Activated CD4-positive, CD25-positive, alpha-beta regulatory T cell treated with anti-CD3 and anti-CD28 coated beads, Interleukin-2, amount 50 U/mL, for 72 hours (primary cell): ENCODE measurements around the gene PPIL1.
"Not testable (repeated sequence)": the region's sequence is repeated elsewhere in the genome, so short reads cannot be mapped to it uniquely, and the experiment has no call there.

ENCODE experiments used
- DNase-seq: peaks from one replicate; pipeline ENCODE4 v3.0.0; 2021

PPIL1 gene

GRCh38 chr6:36813047-36813446 lies 61.6 kb downstream of the PPIL1 start:
- DNase-seq = not testable (repeated sequence)

DNA sequence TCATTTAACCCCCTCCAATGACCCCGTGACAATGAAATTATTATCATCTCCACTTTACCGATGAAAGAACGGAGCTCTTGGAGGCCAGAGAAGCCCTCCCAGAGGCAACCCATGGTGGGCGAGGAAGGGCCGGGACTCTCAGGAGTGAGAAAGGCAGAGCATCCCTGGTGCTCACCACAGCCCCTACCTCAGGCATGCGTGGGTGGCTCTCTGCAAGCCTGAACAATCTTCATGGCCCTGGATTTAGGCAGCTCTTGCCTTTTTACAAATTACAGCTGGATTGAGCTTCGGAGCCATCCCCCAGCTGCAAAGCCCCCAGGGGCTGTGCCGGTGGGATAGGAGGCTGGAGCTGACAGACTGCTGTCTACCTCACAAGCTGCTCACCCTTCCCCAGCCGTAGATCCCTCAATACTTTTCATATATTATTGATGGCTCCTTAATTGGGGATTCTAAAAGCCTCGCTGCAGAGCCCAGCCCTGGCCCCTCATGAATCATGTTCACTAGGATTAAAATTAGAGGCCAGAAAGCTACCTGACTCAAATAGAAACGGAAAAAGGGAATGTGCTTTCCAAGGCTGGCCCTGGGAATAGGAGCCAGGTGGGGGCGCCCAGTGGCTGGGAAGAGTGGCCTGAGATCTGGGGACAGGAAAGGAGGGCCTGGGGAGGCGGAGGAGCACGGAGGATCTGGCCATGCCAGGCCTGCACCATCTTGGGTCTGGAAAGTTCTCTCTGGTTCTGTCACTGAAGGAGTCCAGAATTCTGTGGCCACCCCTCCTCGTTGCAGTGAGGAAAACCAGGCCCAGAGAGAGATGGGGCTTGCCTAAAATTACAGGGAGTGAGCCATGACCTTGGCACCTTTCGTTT lies 64.4 kb downstream of the PPIL1 start:
- DNase-seq = no peak

- no peak for DNase-seq
These were observed 65.4 kb downstream of the PPIL1 start for GRCh38 chr6:36809156-36809555.

DNA sequence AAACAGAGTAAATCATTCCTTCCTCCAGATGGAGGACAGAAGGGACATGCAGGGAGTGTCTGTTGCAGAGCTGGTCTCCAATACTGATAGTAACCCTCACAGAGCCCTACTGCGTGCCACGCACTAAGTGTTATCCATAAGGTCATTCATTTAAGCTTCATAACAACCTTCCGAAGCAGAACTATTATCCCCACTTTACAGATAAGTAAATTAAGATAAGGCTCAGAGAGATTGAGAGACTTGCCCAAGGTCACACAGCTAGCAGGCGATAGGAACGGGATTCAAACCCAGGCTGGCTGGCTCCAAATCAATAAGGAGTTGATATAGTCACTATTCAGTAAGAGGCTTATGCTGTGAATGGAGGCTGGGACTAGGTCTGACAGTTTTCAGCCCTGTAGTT lies 66.0 kb downstream of the PPIL1 start:
- no peak for DNase-seq

- DNase-seq = no peak
These were observed 66.9 kb downstream of the PPIL1 start for GRCh38 chr6:36807750-36808149.

DNA sequence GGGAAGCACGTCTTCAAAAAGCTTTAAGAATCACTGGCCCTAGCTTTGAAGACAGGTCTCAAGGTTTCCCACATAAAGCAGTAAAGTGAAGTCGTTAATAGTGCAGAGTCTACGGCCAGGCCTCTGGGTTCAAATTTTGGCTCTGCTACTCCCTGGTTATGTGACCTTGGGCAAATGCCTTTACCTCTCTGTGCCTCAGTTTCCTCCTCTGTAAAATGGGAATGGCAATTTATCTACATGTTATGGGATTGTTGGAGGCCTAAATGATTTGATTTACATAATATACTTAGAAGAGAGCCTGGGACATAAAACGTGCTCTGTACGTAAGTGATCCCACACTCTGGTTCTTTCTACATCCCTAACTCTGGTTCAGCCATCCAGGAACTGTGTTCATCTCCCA lies 67.5 kb downstream of the PPIL1 start:
- no peak for DNase-seq

GRCh38 chr6:36805917-36806316 lies 68.7 kb downstream of the PPIL1 start:
- DNase-seq = no peak

DNA sequence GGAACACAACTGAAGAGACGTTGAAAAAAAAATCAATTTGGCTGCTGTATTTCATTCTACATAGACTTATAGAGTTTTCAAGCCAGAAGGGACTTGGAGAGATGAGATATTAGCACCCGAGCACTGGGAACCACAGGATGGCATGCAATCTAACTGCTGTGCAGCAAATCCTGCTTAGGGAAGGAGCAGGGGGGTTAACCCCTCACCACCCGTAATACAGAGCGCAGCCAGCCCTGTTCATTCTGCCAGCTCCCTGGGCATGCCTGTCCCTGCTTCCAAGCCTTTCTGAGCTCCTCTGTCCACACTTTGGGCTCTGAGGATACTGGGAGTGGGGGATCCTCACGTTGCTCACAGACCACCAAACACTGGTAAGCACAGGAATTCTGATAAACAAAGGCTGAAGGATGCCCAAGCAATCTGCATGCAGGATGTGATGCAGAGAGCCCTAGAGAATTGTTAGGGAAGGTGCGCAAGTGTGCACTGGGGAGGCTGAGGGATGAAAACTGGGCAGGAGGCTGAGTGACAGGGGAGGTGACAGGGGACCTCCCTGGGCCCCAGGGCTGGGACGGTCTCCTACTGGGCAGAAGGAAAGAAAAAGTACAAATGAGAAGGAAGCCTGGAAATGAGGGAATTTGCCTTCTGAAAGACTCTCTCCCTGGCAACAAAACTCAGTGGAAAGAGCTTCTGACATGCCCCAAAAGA lies 69.4 kb downstream of the PPIL1 start:
- DNase-seq = no peak
